GM18517 (cell line): ENCODE results near the gene PDE3B.
"Not testable (repeated sequence)": the region's sequence is repeated elsewhere in the genome, so short reads cannot be mapped to it uniquely, and the experiment has no call there.

Experiments
- ATAC-seq: cut with Tn5 transposase; IDR thresholded peaks from one replicate; pipeline ENCODE4 v1.9.1; 2021; ENCODE audit warnings: mild to moderate bottlenecking, moderate library complexity; ENCODE audit not compliant: unreplicated experiment

The PDE3B gene

DNA sequence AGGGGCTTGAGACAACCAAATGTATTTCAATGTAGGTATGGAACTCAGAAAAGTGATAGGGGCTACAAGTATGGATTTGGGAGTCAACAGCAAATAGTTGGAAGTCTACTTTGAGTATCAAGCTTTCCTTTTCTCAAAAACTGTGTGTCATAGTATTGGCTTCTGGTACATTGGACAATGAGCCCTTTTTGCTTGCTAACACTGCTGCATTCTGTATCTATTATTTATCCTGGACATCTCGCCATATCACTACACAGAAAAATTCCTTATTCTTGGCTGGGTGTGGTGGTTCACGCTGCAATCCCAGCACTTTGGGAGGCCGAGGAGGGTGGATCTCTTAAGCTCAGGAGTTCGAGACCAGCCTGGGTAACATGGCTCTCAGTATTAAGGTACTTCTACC lies 230.0 kb downstream of the PDE3B start:
- no peak for ATAC-seq

DNA sequence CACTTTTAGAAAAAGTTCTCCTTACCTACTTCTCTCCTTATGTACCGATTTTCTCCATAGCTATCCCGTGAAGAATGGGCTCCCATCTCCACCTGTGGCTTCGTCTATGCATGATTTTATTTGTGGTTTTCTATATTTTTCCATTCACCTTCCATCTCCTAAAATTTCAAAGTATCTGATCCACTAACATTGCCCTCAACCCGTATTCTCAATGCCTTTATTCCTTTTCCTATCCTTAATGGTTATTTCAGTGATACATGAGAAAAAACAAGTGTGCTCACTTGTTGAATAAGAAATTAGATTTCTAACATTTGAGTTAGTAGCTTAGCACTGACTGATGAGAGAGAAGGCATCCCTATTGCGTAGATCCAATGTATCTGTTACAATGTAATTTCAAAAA lies 231.6 kb downstream of the PDE3B start:
- no peak for ATAC-seq

DNA sequence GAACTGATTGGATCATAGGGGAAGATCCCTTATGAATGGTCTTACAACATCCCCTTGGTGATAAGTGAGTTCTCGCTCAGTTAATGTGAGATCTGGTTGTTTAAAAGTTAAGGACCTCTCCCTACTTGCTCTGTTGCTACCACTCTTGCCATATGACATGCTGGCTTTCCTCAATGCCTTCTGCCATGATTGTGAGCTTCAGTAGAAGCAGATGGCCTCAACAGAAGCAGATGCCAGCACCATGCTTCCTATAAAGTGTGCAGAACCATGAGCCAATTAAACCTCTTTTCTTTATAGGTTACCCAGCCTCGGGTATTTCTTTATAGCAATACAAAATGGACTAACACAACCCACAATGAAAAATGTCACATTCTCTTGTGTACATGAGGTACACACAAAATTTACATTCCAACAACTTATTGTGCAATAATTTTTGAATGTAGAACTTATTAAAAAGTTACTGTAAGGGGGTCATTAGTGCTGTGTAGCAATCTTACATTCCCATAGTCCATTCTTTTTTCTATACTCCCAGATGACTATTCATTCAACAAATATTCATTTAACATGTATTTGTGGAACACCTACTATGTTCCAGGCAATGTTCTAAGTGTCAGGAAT lies 238.1 kb downstream of the PDE3B start:
- no peak for ATAC-seq

- no peak for ATAC-seq
Measured at GRCh38 chr11:14882196-14882595, 238.6 kb downstream of the PDE3B start.

DNA sequence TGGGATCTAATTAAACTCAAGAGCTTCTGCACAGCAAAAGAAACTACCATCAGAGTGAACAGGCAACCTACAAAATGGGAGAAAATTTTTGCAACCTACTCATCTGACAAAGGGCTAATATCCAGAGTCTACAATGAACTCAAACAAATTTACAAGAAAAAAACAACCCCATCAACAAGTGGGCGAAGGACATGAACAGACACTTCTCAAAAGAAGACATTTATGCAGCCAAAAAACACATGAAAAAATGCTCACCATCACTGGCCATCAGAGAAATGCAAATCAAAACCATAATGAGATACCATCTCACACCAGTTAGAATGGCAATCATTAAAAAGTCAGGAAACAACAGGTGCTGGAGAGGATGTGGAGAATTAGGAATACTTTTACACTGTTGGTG lies 240.1 kb downstream of the PDE3B start:
- ATAC-seq = not testable (repeated sequence)

GRCh38 chr11:14884667-14885273 lies 241.2 kb downstream of the PDE3B start:
- ATAC-seq = no peak

DNA sequence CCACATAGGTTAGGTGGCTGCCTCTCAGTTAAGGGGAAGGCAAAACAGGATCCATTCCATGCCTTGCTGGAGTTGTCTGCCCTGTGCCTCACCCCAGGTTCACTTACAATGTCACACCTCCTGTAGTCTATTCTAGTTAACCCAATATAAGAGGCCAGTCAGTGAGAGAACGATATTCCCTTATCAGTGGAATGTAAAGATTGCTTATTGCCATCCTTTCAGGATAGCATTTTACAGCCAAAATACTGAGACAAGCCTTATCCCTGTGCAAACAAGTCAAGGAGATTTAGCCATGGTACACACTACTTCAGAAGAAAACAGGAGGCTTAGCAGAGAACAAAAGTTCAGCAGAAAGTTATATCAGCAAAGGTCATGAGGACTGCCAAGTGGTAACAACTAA lies 242.9 kb downstream of the PDE3B start:
- no peak for ATAC-seq

DNA sequence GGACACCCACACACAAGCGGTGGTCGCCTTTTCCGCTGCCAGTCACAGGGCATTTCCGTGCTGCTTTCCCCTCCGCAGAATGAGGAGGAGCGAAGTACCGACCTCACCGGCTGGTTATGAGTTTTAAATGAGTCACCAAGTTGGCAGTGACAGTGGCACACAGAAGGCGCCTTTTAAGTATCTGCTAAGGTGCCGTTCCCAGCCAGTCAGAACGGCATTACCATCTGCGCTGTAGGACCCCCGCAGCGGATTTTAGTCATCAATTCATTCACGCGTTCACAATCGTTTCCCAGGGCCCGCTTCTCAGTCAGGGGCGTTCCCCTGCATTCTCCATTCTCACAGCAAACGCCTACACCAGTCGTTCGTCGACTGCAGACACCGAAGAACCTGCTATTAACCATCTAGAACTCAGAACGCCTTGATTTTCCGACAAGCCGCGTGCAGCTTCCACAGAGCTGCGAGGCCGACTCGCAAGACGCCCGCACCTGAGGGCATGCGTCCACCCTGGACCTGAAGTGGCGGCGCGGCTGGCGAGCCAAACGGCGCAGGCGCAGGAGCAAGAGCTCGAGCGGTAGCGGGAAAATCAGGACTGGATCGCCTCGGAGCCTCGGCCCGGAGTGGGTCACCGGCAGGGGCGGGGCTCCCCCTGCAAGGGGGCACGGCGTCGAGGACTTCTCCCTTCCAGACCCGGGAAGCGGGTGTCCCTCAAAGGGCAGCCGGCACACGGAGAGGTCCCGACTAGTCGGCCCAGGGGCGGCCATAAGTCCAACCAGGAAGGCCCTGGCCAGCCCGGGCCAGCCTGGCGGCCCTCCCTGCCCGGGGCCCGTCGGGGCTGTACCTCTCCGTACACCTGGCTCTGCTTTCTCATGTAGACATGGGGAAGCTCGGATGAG lies 247.8 kb downstream of the PDE3B start:
- peak; percentile 61 for ATAC-seq

- peak; percentile 92 for ATAC-seq
Measured at GRCh38 chr11:14892036-14892556, 248.5 kb downstream of the PDE3B start, which contains the start of gene CYP2R1. Gene CYP2R1, minus strand, starts transcription at chr11:14892231. Its CDS starts 26 bp downstream, at chr11:14892205.

DNA sequence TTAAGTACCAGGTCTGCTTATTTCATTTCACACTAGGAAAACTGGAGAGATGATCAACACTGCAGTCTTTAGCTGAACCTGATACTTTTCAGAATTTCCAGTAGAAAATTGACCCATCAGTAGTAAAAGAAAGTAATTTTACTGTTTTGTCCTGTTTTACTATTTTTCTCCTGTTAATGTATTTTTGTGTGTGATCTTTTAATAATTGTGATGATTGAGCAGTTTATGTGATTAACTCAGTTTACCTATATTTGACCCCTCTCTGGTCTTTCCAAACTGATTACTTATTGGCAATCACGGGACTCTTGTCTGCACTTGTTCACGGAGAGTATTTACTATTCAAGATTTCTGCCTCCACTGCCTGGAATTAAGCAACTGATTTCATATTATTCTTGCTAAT lies 249.0 kb downstream of the PDE3B start:
- ATAC-seq = no peak

DNA sequence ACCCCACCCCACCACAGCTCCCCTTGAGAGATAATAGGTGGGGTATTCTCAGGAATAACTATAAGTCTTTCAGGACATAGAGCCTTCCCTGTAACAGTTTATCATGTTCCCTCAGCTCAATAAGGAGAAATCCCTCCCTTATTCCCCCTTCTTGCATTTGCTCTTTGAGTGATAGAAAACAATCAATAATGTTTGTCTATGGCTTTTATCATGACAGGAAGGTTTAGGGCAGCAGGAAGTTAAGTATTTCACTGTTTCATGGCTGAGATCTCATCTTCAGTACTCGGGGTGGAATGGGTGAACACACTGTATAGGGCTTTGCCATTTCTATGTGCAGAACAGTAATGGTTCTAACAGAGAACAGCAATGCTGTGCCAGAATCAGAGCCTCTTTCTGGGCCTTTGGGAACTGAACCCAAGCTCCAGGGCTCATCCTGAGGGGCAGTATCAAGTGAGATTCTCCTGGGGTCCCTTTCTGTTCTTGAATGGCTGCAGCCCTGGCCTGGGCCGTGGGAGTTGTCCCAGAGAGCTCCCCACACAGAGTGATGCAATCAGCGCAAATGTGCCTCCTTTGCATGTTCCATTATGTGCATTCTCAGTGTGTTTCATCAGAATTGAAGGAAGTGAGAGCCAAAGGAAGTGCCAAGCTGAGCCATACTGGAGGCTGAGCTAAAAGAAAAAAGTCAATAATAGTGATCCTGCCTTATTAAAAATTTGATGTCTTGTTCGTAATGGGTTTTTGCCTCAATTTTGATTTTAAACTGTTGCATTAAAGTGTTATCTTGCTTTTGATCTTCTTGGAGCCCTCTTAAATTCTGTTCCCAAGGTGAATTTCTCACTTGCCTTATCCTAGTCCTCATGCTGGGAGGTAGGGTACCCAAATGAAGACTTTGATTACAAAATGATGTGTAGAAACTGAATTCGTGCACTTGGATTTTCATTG lies 251.3 kb downstream of the PDE3B start:
- no peak for ATAC-seq

DNA sequence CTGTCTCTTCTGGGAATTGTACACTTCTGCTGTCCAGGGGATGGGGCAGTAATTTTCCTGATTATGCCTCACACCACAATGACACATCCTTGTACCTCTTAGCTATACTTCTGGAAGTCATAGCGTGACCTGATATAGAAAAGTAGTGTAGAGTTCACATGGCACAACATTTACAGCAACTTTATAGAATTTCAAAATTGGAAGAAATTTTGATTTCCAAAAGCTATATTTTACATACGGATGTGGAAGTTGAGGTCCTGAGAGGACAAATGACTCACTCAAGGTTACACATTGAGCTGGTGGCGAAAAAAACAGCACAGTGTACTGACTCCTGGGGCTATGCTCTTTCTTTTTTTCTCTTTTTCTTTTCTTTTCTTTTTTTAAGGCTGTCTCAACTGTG lies 254.8 kb downstream of the PDE3B start:
- no peak for ATAC-seq

DNA sequence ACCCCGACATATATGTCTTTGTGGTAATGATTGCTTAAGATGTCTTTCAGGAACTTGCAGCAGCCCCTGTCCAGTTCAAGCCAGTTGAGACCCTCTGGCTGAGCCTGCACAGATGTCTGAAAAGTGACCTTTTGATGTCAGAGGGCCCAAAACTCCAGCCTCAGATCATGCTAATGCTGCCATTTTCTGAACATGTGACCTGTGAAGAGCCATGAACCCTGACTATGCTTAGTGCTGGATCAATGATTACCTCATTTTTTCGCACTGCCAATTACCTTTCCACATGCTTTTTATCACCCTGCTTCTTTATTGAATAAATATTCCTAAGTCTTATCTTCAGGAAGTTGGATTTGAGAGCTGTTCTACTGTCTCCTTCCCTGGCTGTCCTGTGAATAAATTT lies 255.3 kb downstream of the PDE3B start:
- ATAC-seq = no peak

- ATAC-seq = no peak
Measured at GRCh38 chr11:14902650-14903350, 259.2 kb downstream of the PDE3B start.

DNA sequence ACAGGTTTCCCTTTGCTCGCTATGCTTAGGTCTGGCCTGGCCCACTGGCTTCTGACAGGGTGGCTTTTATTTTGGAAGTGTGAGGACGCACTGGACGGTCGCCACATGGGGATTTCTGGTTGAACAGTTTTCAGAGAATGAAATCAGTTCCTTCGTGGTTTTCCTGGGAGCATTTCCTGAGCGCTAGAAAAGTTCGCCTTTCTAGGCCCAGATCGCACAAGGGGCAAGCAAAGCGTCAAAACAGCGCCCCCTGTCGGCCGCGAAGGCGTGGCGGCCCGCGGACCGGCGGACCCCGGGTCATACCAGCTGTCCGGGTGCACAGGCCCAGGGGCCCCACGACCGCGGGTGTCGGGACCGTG lies 261.1 kb downstream of the PDE3B start:
- peak; percentile 36 for ATAC-seq

GRCh38 chr11:14905104-14906033 lies 261.8 kb downstream of the PDE3B start:
- ATAC-seq = peak; percentile 73

GRCh38 chr11:14906578-14906977 lies 263.0 kb downstream of the PDE3B start:
- ATAC-seq = no peak

DNA sequence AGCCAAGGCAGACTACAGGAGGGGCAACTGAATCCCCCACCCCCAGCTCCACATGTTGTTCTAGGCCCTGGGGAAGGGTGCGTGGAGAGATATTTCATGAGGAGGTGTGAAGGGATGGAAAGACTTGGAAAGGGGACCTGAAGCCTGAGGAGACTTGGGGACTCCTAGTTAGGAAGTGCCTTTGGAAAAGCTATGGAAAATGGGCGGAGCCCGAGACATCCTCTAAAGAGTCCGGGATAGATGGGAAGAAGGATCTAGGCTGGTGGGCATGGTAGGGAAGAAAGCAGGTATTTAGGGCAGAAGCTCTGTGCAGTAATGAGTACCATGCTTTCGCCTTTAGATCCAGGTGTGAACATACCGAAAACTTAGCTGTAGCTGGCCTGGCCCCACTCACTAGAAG lies 263.4 kb downstream of the PDE3B start:
- no peak for ATAC-seq
